SK-N-MC (cell line): Measurements from ENCODE around the gene SLC38A1.
"Not testable (repeated sequence)": the region's sequence is repeated elsewhere in the genome, so short reads cannot be mapped to it uniquely, and the experiment has no call there.

ENCODE experiments used
- DNase-seq: peaks from one replicate; pipeline ENCODE4 v3.0.0-alpha.2; 2011; ENCODE audit warnings: low read depth, low spot score
- H3K27ac ChIP-seq: fragments of 200-600 bp; sonication (generic); 2 replicates; pipeline ENCODE4 v1.5.1; 2016; ENCODE audit warnings: mixed run types
- H3K36me3 ChIP-seq: fragments of 200-600 bp; sonication (generic); 2 replicates; pipeline ENCODE4 v1.6.1; 2017; ENCODE audit warnings: antibody characterized with exemption, low read length, mixed read lengths; ENCODE audit not compliant: insufficient read depth
- H3K4me3 ChIP-seq: fragments of 200-600 bp; sonication (generic); 2 replicates; pipeline ENCODE4 v1.5.1; 2016
- H3K9ac ChIP-seq: fragments of 200-600 bp; sonication (generic); 2 replicates; pipeline ENCODE4 v1.8.0; 2017; ENCODE audit warnings: mixed run types, mixed read lengths; ENCODE audit not compliant: insufficient read length
- H3K9me3 ChIP-seq: fragments of 200-600 bp; sonication (generic); 2 replicates; pipeline ENCODE4 v1.6.1; 2017; ENCODE audit warnings: low read depth, mild to moderate bottlenecking, antibody characterized with exemption, low read length, moderate library complexity, mixed read lengths
- EZH2 ChIP-seq: fragments of 200-600 bp; sonication (generic); IDR thresholded peaks from one replicate; pipeline ENCODE4 v1.6.1; 2017; ENCODE audit warnings: antibody characterized with exemption
- FOXP2 ChIP-seq: optimal IDR thresholded peaks from 2 replicates; pipeline ENCODE3; 2011; ENCODE audit warnings: mild to moderate bottlenecking, moderate library complexity; ENCODE audit not compliant: insufficient read depth; ENCODE audit errors: extremely low read length, control extremely low read depth
- POLR2AphosphoS5 ChIP-seq: IDR thresholded peaks from 2 replicates; pipeline ENCODE4 v1.6.1; 2012; ENCODE audit warnings: mild to moderate bottlenecking, low read depth, low read length, borderline replicate concordance

Gene SLC38A1

GRCh38 chr12:46165191-46165590 is 103.7 kb downstream of the SLC38A1 start:
- no peak overlapping the region for H3K27ac ChIP-seq
- DNase-seq, result no peak
- no peak for TF ChIP-seq FOXP2
- no peaks in the 10 kb centered on the region for H3K36me3 ChIP-seq
- no peak overlapping the region for H3K9ac ChIP-seq
- H3K4me3 ChIP-seq, result no peak overlapping the region
- H3K9me3 ChIP-seq, result no peaks in the 10 kb centered on the region

- Histone ChIP-seq H3K27ac (no peak overlapping the region), H3K4me3 (no peak overlapping the region), H3K36me3 (no peaks in the 10 kb centered on the region), H3K9me3 (no peaks in the 10 kb centered on the region), H3K9ac (no peak overlapping the region)
- TF ChIP-seq POLR2AphosphoS5, result no peak
- TF ChIP-seq FOXP2, result no peak
- no peak for TF ChIP-seq EZH2
- DNase-seq, result no peak
Observed at GRCh38 chr12:46164186-46164761, 104.6 kb downstream of the SLC38A1 start.

- H3K9me3 ChIP-seq, H3K36me3 ChIP-seq, H3K4me3 ChIP-seq, DNase-seq, H3K9ac ChIP-seq, H3K27ac ChIP-seq: not testable (repeated sequence)
Observed at GRCh38 chr12:46162549-46163076, 106.2 kb downstream of the SLC38A1 start.

- no peak overlapping the region for H3K9ac ChIP-seq
- TF ChIP-seq POLR2AphosphoS5, result no peak
- no peak for TF ChIP-seq EZH2
- no peak for TF ChIP-seq FOXP2
- no peak for DNase-seq
- H3K4me3 ChIP-seq, result peak overlapping the region; percentile 70
- peak overlapping the region; percentile 94 for H3K27ac ChIP-seq
- H3K36me3 ChIP-seq, result peaks cover 1% of the 10 kb centered on the region; the same call in 1 of the 2 replicates
- H3K9me3 ChIP-seq, result no peaks in the 10 kb centered on the region
Observed at GRCh38 chr12:46160981-46161690, 107.7 kb downstream of the SLC38A1 start.

GRCh38 chr12:46160101-46160980 is 108.5 kb downstream of the SLC38A1 start:
- Histone ChIP-seq H3K27ac (peak overlapping the region; percentile 94), H3K36me3 (peaks cover 4% of the 10 kb centered on the region; the same call in 1 of the 2 replicates), H3K9ac (peak overlapping the region; percentile 54), H3K9me3 (no peaks in the 10 kb centered on the region), H3K4me3 (peak overlapping the region; percentile 70)
- TF ChIP-seq POLR2AphosphoS5, result no peak
- TF ChIP-seq EZH2, result no peak
- no peak for TF ChIP-seq FOXP2
- peak; percentile 81 for DNase-seq

GRCh38 chr12:46159309-46159901 is 109.4 kb downstream of the SLC38A1 start:
- DNase-seq, result no peak
- H3K27ac ChIP-seq, result peak overlapping the region; percentile 94

GRCh38 chr12:46158501-46158900 is 110.3 kb downstream of the SLC38A1 start:
- no peaks in the 10 kb centered on the region for H3K9me3 ChIP-seq
- TF ChIP-seq FOXP2 (no peak), POLR2AphosphoS5 (no peak), EZH2 (no peak)
- no peak overlapping the region for H3K4me3 ChIP-seq

More at GRCh38 chr12:46159309-46159901, 109.4 kb downstream of the SLC38A1 start:
- Histone ChIP-seq H3K4me3 (peak overlapping the region; percentile 70), H3K9ac (peak overlapping the region; percentile 54), H3K9me3 (no peaks in the 10 kb centered on the region), H3K36me3 (peaks cover 4% of the 10 kb centered on the region; the same call in 1 of the 2 replicates)
- no peak for TF ChIP-seq EZH2
- TF ChIP-seq POLR2AphosphoS5, result no peak

More at GRCh38 chr12:46158501-46158900, 110.3 kb downstream of the SLC38A1 start:
- Histone ChIP-seq H3K36me3 (peaks cover 4% of the 10 kb centered on the region; the same call in 1 of the 2 replicates), H3K27ac (0 out of 2 replicates have a peak overlapping the region, but pooled peaks have one; percentile 7), H3K9ac (no peak overlapping the region)
- DNase-seq, result no peak
